NCI-H69 (cell line): ENCODE results near the gene FOXD4L1.
"Not testable (repeated sequence)": the region's sequence is repeated elsewhere in the genome, so short reads cannot be mapped to it uniquely, and the experiment has no call there.

ENCODE experiments used
- DNase-seq: peaks from one replicate; lab custom pipeline; 2025; lab: John Stamatoyannopoulos, UW

Gene FOXD4L1

DNA sequence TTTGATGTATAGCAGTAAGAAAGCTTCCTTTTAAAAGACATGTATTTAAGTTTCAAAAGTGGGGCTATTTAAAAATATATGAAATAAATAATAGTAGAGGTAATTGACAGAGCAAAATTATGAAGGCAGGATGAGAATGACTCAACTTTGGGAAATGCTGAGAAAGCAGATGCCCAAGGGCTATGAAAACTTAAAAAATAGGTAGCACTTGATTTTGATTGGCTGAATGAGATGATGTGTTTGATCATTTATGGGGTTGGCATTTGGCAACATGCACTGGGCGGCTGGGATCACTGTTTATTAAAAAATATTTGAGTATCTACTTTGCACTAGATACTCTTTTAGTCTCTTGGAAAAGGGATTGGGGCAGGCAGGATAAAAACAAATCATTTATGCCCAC is 26.5 kb downstream of the FOXD4L1 start:
- DNase-seq = not testable (repeated sequence)

DNA sequence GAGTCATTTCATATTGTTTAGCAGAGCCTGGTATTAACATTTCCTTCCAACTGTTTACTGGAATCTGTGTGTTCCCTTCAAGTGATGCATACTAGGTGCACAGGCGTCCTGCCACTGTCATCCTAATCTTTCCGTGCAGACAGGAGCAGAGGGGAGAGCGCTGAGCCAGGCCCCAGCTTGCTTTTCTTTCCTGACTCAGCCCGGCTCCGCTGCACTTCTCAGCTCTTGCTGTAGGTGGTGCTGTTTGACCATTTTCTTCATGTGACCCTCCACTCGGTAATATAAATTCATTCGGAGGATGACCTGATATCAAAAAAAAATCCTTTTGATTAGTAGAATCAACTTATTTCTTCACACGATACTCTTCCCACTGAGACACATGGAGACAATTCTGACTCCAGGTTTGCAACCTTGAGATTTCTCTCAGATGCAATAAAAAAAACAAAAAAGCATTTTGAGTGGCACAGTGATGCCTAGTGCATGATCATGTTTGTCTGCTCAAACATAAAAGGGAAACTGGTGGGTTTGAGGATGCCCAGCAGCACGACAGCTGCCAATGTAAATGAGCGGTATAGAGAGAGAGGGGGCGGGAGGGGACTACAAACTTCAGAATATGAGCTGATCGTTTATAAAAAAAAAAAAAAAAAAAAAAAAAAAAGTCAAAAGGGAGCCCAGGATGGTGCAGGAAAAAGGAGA is 29.0 kb downstream of the FOXD4L1 start:
- not testable (repeated sequence) for DNase-seq

DNA sequence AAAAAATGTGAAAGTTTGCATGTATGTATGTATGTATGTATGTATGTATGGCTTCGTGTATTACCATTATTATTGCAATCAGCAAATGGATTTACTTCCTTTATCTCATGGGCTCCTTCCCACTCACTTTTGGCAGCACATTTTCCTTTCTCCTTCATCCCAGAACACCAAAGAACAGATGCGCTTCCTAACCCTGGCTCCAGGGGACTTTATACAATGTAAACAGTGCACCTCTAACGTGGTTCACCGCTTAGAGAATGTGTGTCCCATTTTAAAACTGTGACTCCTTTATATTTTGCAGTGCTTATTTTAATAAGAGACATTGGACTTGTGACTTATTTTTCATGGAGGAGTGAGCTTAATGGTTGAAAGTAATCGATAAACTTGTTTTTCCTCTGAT is 29.7 kb downstream of the FOXD4L1 start:
- DNase-seq = not testable (repeated sequence)

DNA sequence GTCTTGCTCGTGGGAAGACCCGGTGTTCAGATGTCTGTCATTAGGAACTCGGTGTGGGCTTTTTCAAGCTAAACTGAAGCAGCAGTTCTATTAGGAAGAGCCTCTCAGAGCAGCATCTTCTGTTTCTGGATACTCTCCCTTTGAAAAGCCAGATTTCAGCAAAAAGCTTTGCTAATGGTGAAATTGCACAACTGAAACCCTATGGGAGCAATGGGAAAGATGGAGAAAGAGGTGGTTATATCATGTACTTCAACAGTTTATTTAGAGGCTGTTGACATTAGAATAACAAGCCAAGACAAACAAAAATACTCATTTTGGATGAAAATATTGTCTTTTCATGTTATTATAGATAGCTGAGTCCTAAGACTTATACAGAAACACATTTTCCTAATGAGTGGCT is 30.4 kb downstream of the FOXD4L1 start:
- not testable (repeated sequence) for DNase-seq

DNA sequence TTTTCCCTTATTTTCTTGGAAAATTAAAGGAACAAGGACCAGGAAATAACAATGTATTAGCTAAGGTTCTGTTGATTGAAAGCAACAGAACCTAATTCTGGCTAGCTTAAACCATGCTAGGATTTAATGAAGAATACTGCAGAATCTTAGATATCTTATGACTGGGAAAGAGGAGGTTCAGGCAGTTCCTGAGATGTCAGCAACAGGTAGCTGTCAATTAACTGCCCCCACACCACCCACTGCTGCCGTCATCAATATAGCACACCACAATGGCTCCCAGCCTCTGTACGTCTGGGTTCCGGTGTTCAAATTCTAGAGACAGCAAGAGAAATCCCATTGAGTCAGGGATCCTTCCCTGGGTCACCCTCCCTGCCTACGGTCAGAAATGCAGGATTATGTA is 34.5 kb downstream of the FOXD4L1 start:
- DNase-seq = not testable (repeated sequence)

DNA sequence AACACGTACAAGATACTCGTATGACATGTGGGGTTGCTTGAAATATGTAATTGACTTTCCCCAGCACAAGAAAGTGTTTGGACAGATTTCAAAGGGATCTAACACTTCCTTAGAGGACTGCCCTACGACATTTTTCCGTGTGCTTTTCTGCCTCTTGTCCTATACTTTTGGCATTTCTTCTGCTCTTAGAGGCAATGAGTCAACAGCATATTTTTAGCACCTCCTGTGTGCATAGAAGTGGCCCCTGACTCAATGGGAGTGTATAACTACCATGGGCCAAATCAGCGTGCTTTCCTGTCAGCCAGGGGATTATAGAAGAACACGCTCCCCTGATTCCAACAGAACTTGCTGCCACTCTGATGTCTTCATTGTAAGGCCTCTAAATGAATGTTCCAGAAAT is 38.1 kb downstream of the FOXD4L1 start:
- DNase-seq = not testable (repeated sequence)

DNA sequence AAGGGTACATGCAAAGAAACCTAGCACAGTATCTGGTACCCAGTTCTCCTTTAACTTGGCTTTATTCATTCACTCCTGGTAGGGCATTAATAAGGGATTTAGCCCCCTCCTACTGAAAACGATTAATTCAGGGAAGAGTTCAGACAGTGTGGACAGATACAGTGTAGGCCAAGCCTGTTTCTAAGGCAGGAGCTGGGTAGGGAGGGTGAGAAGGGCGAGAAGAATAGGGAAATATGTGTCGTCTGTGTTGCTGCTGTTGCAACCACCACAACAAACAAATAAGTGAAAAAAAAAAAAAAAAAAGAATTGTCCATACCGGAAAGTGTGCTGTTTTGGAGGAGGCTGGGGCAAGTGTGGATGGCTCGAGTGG is 42.4 kb downstream of the FOXD4L1 start:
- DNase-seq = not testable (repeated sequence)

DNA sequence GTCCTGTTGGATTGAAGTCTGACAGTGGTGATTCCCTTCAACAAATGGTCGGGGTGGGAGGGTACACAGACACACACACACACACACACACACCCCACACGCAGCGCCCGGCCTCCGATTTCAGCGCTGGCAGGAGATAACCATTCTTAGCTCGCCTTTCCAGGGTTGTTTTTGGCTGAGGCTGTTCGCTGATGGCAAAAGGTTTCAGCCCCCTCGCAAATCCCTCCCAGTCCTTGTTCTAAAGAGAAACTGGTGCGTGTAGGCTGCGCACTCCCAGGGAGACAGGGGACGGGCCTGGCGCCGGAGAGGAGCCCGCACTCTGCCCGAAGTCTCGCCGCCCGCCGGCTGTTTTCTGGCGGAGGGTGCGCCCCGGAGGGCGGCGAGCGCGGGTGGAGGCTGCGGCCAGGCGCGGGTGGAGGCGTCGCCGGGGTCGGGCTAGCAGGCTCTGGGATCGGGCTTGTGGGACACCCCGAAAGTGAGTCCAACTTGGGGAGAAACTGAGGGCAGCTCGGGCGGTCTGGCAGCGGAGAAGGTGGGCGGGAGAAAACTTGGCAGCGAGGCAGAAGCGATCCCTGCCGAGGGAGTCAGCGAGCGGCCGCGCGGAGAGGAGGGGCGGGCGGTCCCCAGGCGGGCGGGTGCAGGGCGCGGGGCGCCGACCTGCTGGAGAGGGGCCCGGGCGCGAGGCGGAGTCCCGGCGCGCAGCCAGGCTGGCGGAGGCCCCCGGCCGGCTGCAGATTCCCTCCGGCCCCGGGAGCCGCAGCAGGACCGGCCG is 42.9 kb downstream of the FOXD4L1 start:
- DNase-seq = not testable (repeated sequence)

DNA sequence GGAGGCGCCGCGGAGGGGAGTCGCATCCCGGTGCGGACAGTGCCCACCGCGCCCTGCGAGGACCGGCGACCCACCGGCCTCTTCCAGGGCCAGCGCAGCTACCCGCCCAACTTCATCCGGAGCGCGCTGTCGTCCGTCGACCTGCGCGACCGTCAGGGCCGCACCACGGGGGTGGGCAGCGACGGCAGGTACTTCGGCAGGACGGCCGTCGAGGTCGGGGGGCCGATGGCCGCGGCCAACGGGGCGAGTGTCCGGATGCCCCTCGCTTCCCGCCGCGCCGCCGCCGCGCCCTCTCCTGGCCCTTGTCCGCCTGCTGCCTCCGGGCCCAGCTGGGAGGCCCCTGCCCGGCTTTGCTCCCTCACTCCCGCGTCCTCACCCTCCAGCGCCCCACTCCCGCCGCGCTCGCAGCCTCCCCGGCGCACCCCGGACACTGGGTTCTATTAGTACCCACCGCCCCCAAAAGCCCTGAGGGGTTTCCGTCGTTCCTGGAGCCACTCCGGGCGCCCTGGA is 43.6 kb downstream of the FOXD4L1 start:
- DNase-seq = not testable (repeated sequence)

DNA sequence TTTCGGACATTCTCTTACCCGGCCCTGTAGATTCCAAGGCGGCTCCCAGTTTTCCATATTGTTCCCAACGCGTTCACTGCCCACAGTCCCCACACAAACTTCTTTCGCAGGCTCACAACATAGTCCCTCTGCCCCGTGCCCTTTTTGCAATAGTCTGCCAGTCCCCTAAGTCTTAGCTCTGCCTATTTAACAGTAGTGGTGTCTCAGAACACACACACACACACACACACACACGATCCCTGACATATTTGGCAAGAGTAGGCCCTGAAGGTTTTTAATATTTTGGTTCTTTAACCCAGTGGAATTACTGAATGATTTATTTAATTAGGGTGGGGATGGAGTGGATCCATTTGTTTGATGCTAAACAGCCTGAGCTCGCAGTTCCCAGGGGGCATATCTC is 44.1 kb downstream of the FOXD4L1 start:
- not testable (repeated sequence) for DNase-seq
